Measurements from ENCODE around the gene CYBA. TPM values are rescaled to one million over a fixed set of nuclear protein-coding genes. Genes with fewer than 3 reads are reported as not detected.

CYBA gene
- total and polyA plus RNA-seq, 2 of the 13 experiments (the other 11 are each of a cell fraction or from before 2014, with no cell fraction given) = 196 to 250 TPM

- TF ChIP-seq ARID5B (CRISPR knock-in tag; IDR thresholded peaks at IDR 0.05) (0 out of 2 replicates have a peak, but pooled peaks have one; percentile 21), ZFP82 (CRISPR knock-in tag; IDR thresholded peaks at IDR 0.05; ENCODE audit: borderline replicate concordance) (no peak), THAP11 (CRISPR knock-in tag; IDR thresholded peaks at IDR 0.05) (no peak), MNT (IDR thresholded peaks at IDR 0.05) (0 out of 2 replicates have a peak, but pooled peaks have one; percentile 5), TAF15 (IDR thresholded peaks at IDR 0.05; ENCODE audit: low read depth, low read length, poor library complexity, severe bottlenecking) (no peak), IRF2 (CRISPR knock-in tag; IDR thresholded peaks at IDR 0.05) (peak; percentile 17; the same call in 1 of the 2 replicates), GTF3A (CRISPR knock-in tag; conservative IDR thresholded peaks at IDR 0.05) (no peak), ZBTB7A (CRISPR knock-in tag; IDR thresholded peaks at IDR 0.05) (peak; percentile 22; the same call in 1 of the 2 replicates), ZNF547 (CRISPR knock-in tag; IDR thresholded peaks at IDR 0.05) (no peak), DMAP1 (CRISPR knock-in tag; IDR thresholded peaks at IDR 0.05) (no peak), SCMH1 (CRISPR knock-in tag; IDR thresholded peaks at IDR 0.05; ENCODE audit: borderline replicate concordance) (no peak), GMEB1 (CRISPR knock-in tag; IDR thresholded peaks at IDR 0.05; ENCODE audit: borderline replicate concordance) (0 out of 2 replicates have a peak, but pooled peaks have one; percentile 17), ZNF772 (CRISPR knock-in tag; IDR thresholded peaks at IDR 0.05) (0 out of 2 replicates have a peak, but pooled peaks have one; percentile 13), KLF16 (CRISPR knock-in tag; IDR thresholded peaks at IDR 0.05) (0 out of 4 replicates have a peak, but pooled peaks of 1 of the 2 experiments have one; percentile 48), ZNF598 (CRISPR knock-in tag; IDR thresholded peaks at IDR 0.05; ENCODE audit: borderline replicate concordance) (0 out of 2 replicates have a peak, but pooled peaks have one; percentile 39), PITX1 (CRISPR knock-in tag; IDR thresholded peaks at IDR 0.05) (no peak), PAF1 (CRISPR knock-in tag; IDR thresholded peaks at IDR 0.05) (no peak), ZNF331 (CRISPR knock-in tag; IDR thresholded peaks at IDR 0.05) (no peak), STAG1 (CRISPR knock-in tag; IDR thresholded peaks at IDR 0.05) (0 out of 2 replicates have a peak, but pooled peaks have one; percentile 12), ARID2 (CRISPR knock-in tag; IDR thresholded peaks at IDR 0.05; ENCODE audit: borderline replicate concordance) (0 out of 2 replicates have a peak, but pooled peaks have one; percentile 35), ZNF414 (CRISPR knock-in tag; IDR thresholded peaks at IDR 0.05) (0 out of 2 replicates have a peak, but pooled peaks have one; percentile 37)
Measured at GRCh38 chr16:88685156-88686061, 34.6 kb upstream of the CYBA start (continued).
